K562 (cell line): ENCODE measurements around the gene ZMIZ1. TPM values are rescaled to one million over a fixed set of nuclear protein-coding genes. Genes with fewer than 3 reads are reported as not detected.
A peak's percentile ranks its signal among the peaks of the same experiment; 100 is the strongest.

Source experiments
- ATAC-seq: fragments of 200-7000 bp; cut with Tn5 transposase; 3 replicates; pipeline ENCODE4 v1.9.1; 2020; ENCODE audit warnings: moderate library complexity
- BruUV-seq: library from RNA; stranded (reverse); fragments of 400-500 nt; replicated peaks from 2 replicates; lab custom pipeline; 2021; lab: Mats Ljungman, UMichigan
- CTCF ChIA-PET: fragments of 300-600 bp; formaldehyde crosslinking; extraction: SDS; loops from one replicate; lab custom pipeline; 2021; ENCODE audit warnings: low intra/inter-chr PET ratio; lab: Yijun Ruan, JAX
- POLR2A ChIA-PET: fragments of 300-600, 350-650 bp; sonication (Branson Sonifier 250); formaldehyde crosslinking; extraction: SDS; loops from one replicate; lab custom pipeline; 2021; ENCODE audit warnings: antibody characterized with exemption, inconsistent platforms; lab: Yijun Ruan, JAX
- DNase-seq, 4 experiments: peaks; one replicate each; pipeline versions ENCODE4 v3.0.0 to v3.0.0-alpha.2; 2011 to 2018; ENCODE audit warnings: low spot score in 3 of 4, mixed read lengths in 3 of 4; ENCODE audit errors: extremely low read depth in 1 of 4
- FAIRE-seq: peaks from 2 replicates; lab custom pipeline; 2011; peaks lifted over from hg19 to GRCh38; lab: Jason Lieb, UNC
- H2AFZ ChIP-seq: 2 replicates; pipeline ENCODE4 v1.6.0; 2011; ENCODE audit warnings: low read depth, low read length, control low read depth, inconsistent platforms
- H3K27ac ChIP-seq: fragments of 200-600 bp; 3 replicates; pipeline ENCODE4 v1.8.0; 2011; ENCODE audit warnings: low read depth, mild to moderate bottlenecking, control low read depth, inconsistent platforms, low read length, moderate library complexity, mixed read lengths; ENCODE audit errors: extremely low read depth
- H3K27me3 ChIP-seq, 2 experiments: fragments of 300-600 bp in 1 of 2; 2 replicates in 1 of 2; 3 replicates in 1 of 2; pipeline versions ENCODE4 v1.6.0 to v1.8.0; 2011; ENCODE audit warnings: inconsistent platforms in 2 of 2, low read length in 2 of 2, mild to moderate bottlenecking in 1 of 2, mixed read lengths in 1 of 2, moderate library complexity in 1 of 2; ENCODE audit not compliant: control insufficient read depth in 2 of 2, insufficient read depth in 2 of 2
- H3K36me3 ChIP-seq: fragments of 300-600 bp; 3 replicates; pipeline ENCODE4 v1.8.0; 2011; ENCODE audit warnings: mild to moderate bottlenecking, low read length, inconsistent platforms; ENCODE audit not compliant: control insufficient read depth, insufficient read depth
- H3K4me1 ChIP-seq, 2 experiments: fragments of 200-600 bp in 1 of 2; replicated peaks in 1 of 2; 2 replicates in 1 of 2; 3 replicates in 1 of 2; pipeline versions ENCODE4 v1.5.1 to v1.8.0; 2011; ENCODE audit warnings: inconsistent platforms in 2 of 2, low read length in 2 of 2, mild to moderate bottlenecking in 1 of 2, mixed read lengths in 1 of 2, moderate library complexity in 1 of 2; ENCODE audit not compliant: control insufficient read depth in 2 of 2, insufficient read depth in 2 of 2
- H3K4me2 ChIP-seq: 2 replicates; pipeline ENCODE4 v1.6.1; 2011; ENCODE audit warnings: low read length, control low read depth, inconsistent platforms, mixed read lengths; ENCODE audit not compliant: insufficient read depth
- H3K4me3 ChIP-seq: fragments of 200-600 bp; sonication (generic), shearing (Covaris generic); 2 replicates; pipeline ENCODE4 v1.5.1; 2016; ENCODE audit warnings: control low read depth, inconsistent platforms
- H3K79me2 ChIP-seq: fragments of 200-600 bp; 3 replicates; pipeline ENCODE4 v1.8.0; 2011; ENCODE audit warnings: low read length, inconsistent platforms; ENCODE audit not compliant: control insufficient read depth, insufficient read depth
- H3K9ac ChIP-seq, 2 experiments: 2 replicates each; pipeline versions ENCODE4 v1.6.0 to v1.6.1; 2011; ENCODE audit warnings: low read depth in 2 of 2, low read length in 2 of 2, control low read depth in 1 of 2, inconsistent platforms in 1 of 2, mild to moderate bottlenecking in 1 of 2, mixed read lengths in 1 of 2; ENCODE audit not compliant: insufficient read depth in 1 of 2
- H3K9me1 ChIP-seq: one replicate; pipeline ENCODE4 v1.6.0; 2011; ENCODE audit warnings: inconsistent platforms, mild to moderate bottlenecking, low read length, moderate library complexity; ENCODE audit not compliant: control insufficient read depth, insufficient read depth
- H3K9me3 ChIP-seq: replicated peaks from 2 replicates; pipeline ENCODE4 v1.5.1; 2011; ENCODE audit warnings: low read depth, low read length, inconsistent platforms; ENCODE audit not compliant: control insufficient read depth, insufficient read depth
- H4K20me1 ChIP-seq: replicated peaks from 2 replicates; pipeline ENCODE4 v1.6.1; 2011; ENCODE audit warnings: low read length, inconsistent platforms, mixed read lengths; ENCODE audit not compliant: control insufficient read depth, insufficient read depth
- CTBP1 ChIP-seq: fragments of 450-650 bp; IDR thresholded peaks from 2 replicates; pipeline ENCODE4 v1.6.1; 2016; ENCODE audit warnings: borderline replicate concordance
- HOXB6 ChIP-seq: fragments of 250-450 bp; sonication (Bioruptor Pico); IDR thresholded peaks from 2 replicates; pipeline ENCODE4 v1.5.1; 2022; ENCODE audit warnings: mild to moderate bottlenecking, borderline replicate concordance
- SPI1 ChIP-seq: IDR thresholded peaks from 2 replicates; pipeline ENCODE4 v1.6.1; 2011; ENCODE audit warnings: low read depth, low read length, control low read depth, borderline replicate concordance
- ZNF174 ChIP-seq: fragments of 250-450 bp; sonication (Bioruptor Pico); IDR thresholded peaks from 2 replicates; pipeline ENCODE4 v1.4.0; 2020; ENCODE audit warnings: mild to moderate bottlenecking
- WGBS: fragments of 100-300 bp; shearing (Covaris generic); methylation state at CpG from one replicate; pipeline ENCODE4 v1.1.6; 2016; ENCODE audit warnings: low coverage, mixed read lengths; ENCODE audit not compliant: insufficient coverage; ENCODE audit errors: missing lambda C conversion rate; 5-methylcytosine and 5-hydroxymethylcytosine counted together
- in situ Hi-C: fragments of 300-500 bp; cut with MboI; formaldehyde crosslinking; loops from 4 replicates; pipeline ENCODE4 v1.15.0; 2018; ENCODE audit warnings: inconsistent platforms, mixed read lengths
- intact Hi-C: fragments of 100-400 bp; cut with micrococcal nuclease; formaldehyde crosslinking; loops from 2 replicates; pipeline ENCODE4 v1.14.2; 2022
- polyA plus RNA-seq, 8 experiments: library from polyadenylated mRNA; depleted of rRNA in 4 of 8; stranded (reverse) in 5 of 8; unstranded in 3 of 8; fragments of >200 nt; fragmentation: Nextera tagmentation in 2 of 8; fragmentation: Illumina TruSeq in 1 of 8; extraction: Ambion mirVana in 2 of 8; extraction: Trizol in 1 of 8; gene quantifications; 2 replicates each; pipeline versions ENCODE4 v1.2.1 to v1.2.3, GENCODE V29; 2011 to 2014; ENCODE audit warnings: inconsistent platforms in 1 of 8, missing spikeins in 1 of 8
- total RNA-seq, 7 experiments: library from RNA; depleted of rRNA in 6 of 7; stranded (reverse); fragments of >200 nt in 6 of 7; fragmentation: Illumina TruSeq in 2 of 7; extraction: Trizol in 2 of 7; gene quantifications; 2 replicates each; pipeline versions ENCODE4 v1.2.1 to v1.2.3, GENCODE V29; 2011 to 2021; ENCODE audit warnings: low replicate concordance in 1 of 7
- TF ChIP-seq, protein P1 (sequence below): fragments of 250-450 bp; sonication (Bioruptor Pico); IDR thresholded peaks from 2 replicates; pipeline ENCODE4 v1.5.0; 2021

ZMIZ1 gene
- total and polyA plus RNA-seq, 9 of the 15 experiments (the other 6 are each of a cell fraction or from before 2014, with no cell fraction given) = 1.0 to 37.3 (median 4.3) TPM

- TF ChIP-seq, protein P1, sequence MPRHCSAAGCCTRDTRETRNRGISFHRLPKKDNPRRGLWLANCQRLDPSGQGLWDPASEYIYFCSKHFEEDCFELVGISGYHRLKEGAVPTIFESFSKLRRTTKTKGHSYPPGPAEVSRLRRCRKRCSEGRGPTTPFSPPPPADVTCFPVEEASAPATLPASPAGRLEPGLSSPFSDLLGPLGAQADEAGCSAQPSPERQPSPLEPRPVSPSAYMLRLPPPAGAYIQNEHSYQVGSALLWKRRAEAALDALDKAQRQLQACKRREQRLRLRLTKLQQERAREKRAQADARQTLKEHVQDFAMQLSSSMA (CRISPR knock-in tag) = no peak
- TF ChIP-seq ZNF174 (CRISPR knock-in tag) = no peak
Measured at GRCh38 chr10:79061441-79062315, 7.1 kb upstream of the ZMIZ1 start (continued).

- no peak overlapping the region for H3K4me2 ChIP-seq
- H3K79me2 ChIP-seq = no peaks in the 10 kb centered on the region
- DNase-seq = no peak
- POLR2A ChIA-PET = interaction anchor here (1.1 kb wide), 1 partner anchor 101 kb away, joined by 3 read pairs; no protein-coding TSS in a partner anchor
- H2AFZ ChIP-seq = no peak overlapping the region
- no peak for FAIRE-seq
- H3K9ac ChIP-seq = peak overlapping the region in 1 of 2 experiments; percentile 36; a peak in 2 of 4 replicates
- WGBS = 9% methylated on average over 5 of the region's 5 CpGs
- TF ChIP-seq HOXB6 (CRISPR knock-in tag) = no peak
- TF ChIP-seq CTBP1 = no peak
- TF ChIP-seq SPI1 = peak; percentile 56; the same call in 1 of the 2 replicates
- 0 out of 5 replicates have a peak, but pooled peaks cover 0 to 12% of the 10 kb centered on the region in 2 experiments for H3K27me3 ChIP-seq
- no peaks in the 10 kb centered on the region for H3K9me1 ChIP-seq
- no peak overlapping the region for H3K4me3 ChIP-seq
- H4K20me1 ChIP-seq = no peaks in the 10 kb centered on the region
- no peaks in the 10 kb centered on the region for H3K9me3 ChIP-seq
- no peaks in the 10 kb centered on the region for H3K36me3 ChIP-seq
- intact Hi-C loops (no loop called here), in situ Hi-C loops (no loop called here)
- BruUV-seq = no TSS peak
- peaks cover 8 to 26% of the 10 kb centered on the region in 2 experiments for H3K4me1 ChIP-seq
- no peak overlapping the region for H3K27ac ChIP-seq
- CTCF ChIA-PET = no interaction called here
- no peak for ATAC-seq
Measured at GRCh38 chr10:79063071-79063491, 5.7 kb upstream of the ZMIZ1 start.
